ENCODE results near the gene MTF2. TPM values are rescaled to one million over a fixed set of nuclear protein-coding genes. Genes with fewer than 3 reads are reported as not detected.

The MTF2 gene
- total and polyA plus RNA-seq, 9 of the 15 experiments (the other 6 are each of a cell fraction or from before 2014, with no cell fraction given) = 29.3 to 124 (median 57.7) TPM

GRCh38 chr1:93033029-93033428 is 46.1 kb upstream of the MTF2 start (continued):
- TF ChIP-seq RBM25 (IDR thresholded peaks at IDR 0.05; ENCODE audit: low read depth, low read length, severe bottlenecking) = no peak
- TF ChIP-seq TSHZ1 (CRISPR knock-in tag; IDR thresholded peaks at IDR 0.05) = no peak
- no peak for TF ChIP-seq ZNF668 (CRISPR knock-in tag; IDR thresholded peaks at IDR 0.05)
- TF ChIP-seq ZNF395 (CRISPR knock-in tag; IDR thresholded peaks at IDR 0.05) = no peak
- TF ChIP-seq RNF219 (CRISPR knock-in tag; IDR thresholded peaks at IDR 0.05) = no peak
- no peak for TF ChIP-seq THRB (CRISPR knock-in tag; conservative IDR thresholded peaks at IDR 0.05)
- no peak for TF ChIP-seq PHB (CRISPR knock-in tag; IDR thresholded peaks at IDR 0.05)
- TF ChIP-seq RBM34 (IDR thresholded peaks at IDR 0.05; ENCODE audit: borderline replicate concordance, insufficient read depth, low read length) = no peak
- TF ChIP-seq SAFB (IDR thresholded peaks at IDR 0.05; ENCODE audit: borderline replicate concordance, low read depth, low read length) = no peak
- no peak for TF ChIP-seq TARDBP (IDR thresholded peaks at IDR 0.05)
- TF ChIP-seq PPARD (CRISPR knock-in tag; IDR thresholded peaks at IDR 0.05) = no peak
- no peak for TF ChIP-seq FOXA3 (CRISPR knock-in tag; conservative IDR thresholded peaks at IDR 0.05 in 1 of 2, IDR thresholded peaks at IDR 0.05 in 1 of 2)
- no peak for TF ChIP-seq PURB (CRISPR knock-in tag; IDR thresholded peaks at IDR 0.05; ENCODE audit: low read depth)
- no peak for TF ChIP-seq ZNF124 (CRISPR knock-in tag; IDR thresholded peaks at IDR 0.05)
- no peak for TF ChIP-seq HMG20B (CRISPR knock-in tag; IDR thresholded peaks at IDR 0.05)
- 0 out of 2 replicates have a peak, but pooled peaks have one; percentile 22 for TF ChIP-seq HES1 (IDR thresholded peaks at IDR 0.05; ENCODE audit: low read depth)
- TF ChIP-seq ID3 (CRISPR knock-in tag; IDR thresholded peaks at IDR 0.05) = no peak
- TF ChIP-seq ID3 (tag; IDR thresholded peaks at IDR 0.05) = no peak
- no peak for TF ChIP-seq RBM17 (IDR thresholded peaks at IDR 0.05; ENCODE audit: borderline replicate concordance, low read depth, low read length)
- no peak for TF ChIP-seq SRSF7 (optimal IDR thresholded peaks at IDR 0.05; ENCODE audit: low read depth, low read length)

All from K562 (cell line).